GM19238 (cell line): Measurements from ENCODE around the gene MBNL1.
"Not testable (repeated sequence)": the region's sequence is repeated elsewhere in the genome, so short reads cannot be mapped to it uniquely, and the experiment has no call there.

Experiments
- DNase-seq: peaks from one replicate; pipeline ENCODE4 v3.0.0; 2011; ENCODE audit warnings: low spot score; ENCODE audit not compliant: insufficient read length

MBNL1 gene

GRCh38 chr3:152346740-152347139 is 78.0 kb downstream of the MBNL1 start:
- no peak for DNase-seq

GRCh38 chr3:152348436-152349177 is 79.9 kb downstream of the MBNL1 start:
- DNase-seq, result no peak

- no peak for DNase-seq
These were observed 80.7 kb downstream of the MBNL1 start for GRCh38 chr3:152349392-152349791.

GRCh38 chr3:152350139-152350538 is 81.4 kb downstream of the MBNL1 start:
- no peak for DNase-seq

GRCh38 chr3:152350776-152351175 is 82.0 kb downstream of the MBNL1 start:
- no peak for DNase-seq

- DNase-seq, result no peak
These were observed 83.8 kb downstream of the MBNL1 start for GRCh38 chr3:152352554-152352953.

- DNase-seq, result no peak
These were observed 84.8 kb downstream of the MBNL1 start for GRCh38 chr3:152353578-152353977.

GRCh38 chr3:152355744-152356665 is 87.3 kb downstream of the MBNL1 start:
- DNase-seq, result no peak

- no peak for DNase-seq
These were observed 88.1 kb downstream of the MBNL1 start for GRCh38 chr3:152356870-152357276.

- DNase-seq, result no peak
These were observed 88.9 kb downstream of the MBNL1 start for GRCh38 chr3:152357587-152357986.

GRCh38 chr3:152359385-152360248 is 90.9 kb downstream of the MBNL1 start:
- no peak for DNase-seq

- no peak for DNase-seq
These were observed 91.6 kb downstream of the MBNL1 start for GRCh38 chr3:152360302-152360701.

GRCh38 chr3:152360966-152361365 is 92.2 kb downstream of the MBNL1 start:
- DNase-seq, result no peak

- DNase-seq, result no peak
These were observed 93.4 kb downstream of the MBNL1 start for GRCh38 chr3:152362086-152362485.

GRCh38 chr3:152364237-152364636 is 95.5 kb downstream of the MBNL1 start:
- DNase-seq, result no peak

- DNase-seq, result no peak
These were observed 96.4 kb downstream of the MBNL1 start for GRCh38 chr3:152365126-152365525.

GRCh38 chr3:152365766-152366593 is 97.3 kb downstream of the MBNL1 start:
- DNase-seq, result no peak

- not testable (repeated sequence) for DNase-seq
These were observed 98.5 kb downstream of the MBNL1 start for GRCh38 chr3:152367192-152367591.

GRCh38 chr3:152372633-152373032 is 103.9 kb downstream of the MBNL1 start:
- not testable (repeated sequence) for DNase-seq

- DNase-seq, result no peak
These were observed 104.7 kb downstream of the MBNL1 start for GRCh38 chr3:152373379-152373778.
